AG09319 (cell line): ENCODE data around the gene THOC7.

ENCODE experiments used
- DNase-seq: peaks from one replicate; pipeline ENCODE4 v3.0.0-alpha.2; 2010; ENCODE audit warnings: low read depth; ENCODE audit errors: extremely low read depth
- CTCF ChIP-seq: IDR thresholded peaks from 2 replicates; pipeline ENCODE4 v1.5.1; 2011; ENCODE audit warnings: low read depth, mild to moderate bottlenecking, inconsistent platforms, low read length, moderate library complexity

THOC7 gene

GRCh38 chr3:63863150-63864007 is at the start of gene THOC7, which contains the start of gene ATXN7:
THOC7 (minus strand) TSS chr3:63863805; CDS start chr3:63863790, 15 bp downstream.
ATXN7 (plus strand) TSS chr3:63863867; CDS start chr3:63912599, 48,732 bp downstream.
- DNase-seq, result no peak

GRCh38 chr3:63912768-63913588 is 49.4 kb upstream of the THOC7 start:
- TF ChIP-seq CTCF, result no peak
- DNase-seq, result no peak

More at GRCh38 chr3:63863150-63864007, at the start of gene THOC7, which contains the start of gene ATXN7:
- no peak for TF ChIP-seq CTCF

DNA sequence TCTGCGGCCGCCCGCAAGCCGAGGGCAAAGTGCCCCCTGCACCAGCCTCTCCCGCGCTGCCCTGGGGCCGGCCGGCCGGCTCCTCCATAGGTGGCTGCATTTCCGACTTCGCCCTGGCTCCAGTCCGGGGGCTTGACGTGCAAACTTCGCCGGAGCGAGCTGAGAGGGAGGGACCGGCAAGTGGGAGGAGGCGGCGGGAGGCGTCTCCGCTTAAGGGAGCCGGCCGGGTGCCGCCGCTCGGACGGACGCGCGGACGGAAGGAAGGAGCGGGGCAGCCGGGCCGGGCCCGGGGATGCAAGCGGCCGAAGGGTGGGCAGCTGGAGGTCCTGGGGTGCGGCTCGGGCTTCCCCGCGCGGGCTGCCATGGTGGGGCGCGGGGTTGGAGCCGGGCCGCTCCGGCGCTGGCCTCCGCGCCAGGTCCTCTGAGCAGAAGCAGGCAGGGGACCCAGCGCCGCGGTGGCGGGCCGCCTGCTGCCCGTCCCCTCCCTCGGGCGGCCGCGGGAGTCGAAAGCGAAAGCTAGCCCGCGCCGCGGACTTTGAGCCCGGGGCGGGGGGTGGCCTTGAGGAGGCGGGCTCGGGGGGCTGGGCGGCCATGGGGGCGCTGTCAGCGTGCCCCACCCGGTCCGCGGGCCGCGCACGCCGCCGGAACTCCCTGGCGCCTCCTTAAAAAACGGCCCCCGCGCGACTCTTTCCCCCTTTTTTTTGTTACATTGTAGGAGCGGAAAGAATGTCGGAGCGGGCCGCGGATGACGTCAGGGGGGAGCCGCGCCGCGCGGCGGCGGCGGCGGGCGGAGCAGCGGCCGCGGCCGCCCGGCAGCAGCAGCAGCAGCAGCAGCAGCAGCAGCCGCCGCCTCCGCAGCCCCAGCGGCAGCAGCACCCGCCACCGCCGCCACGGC is 48.5 kb upstream of the THOC7 start, which contains the start of gene SCAANT1:
Gene SCAANT1, minus strand, starts transcription at position 511 of the 895 bp plus-strand sequence.
- no peak for TF ChIP-seq CTCF
- DNase-seq, result peak; percentile 75

DNA sequence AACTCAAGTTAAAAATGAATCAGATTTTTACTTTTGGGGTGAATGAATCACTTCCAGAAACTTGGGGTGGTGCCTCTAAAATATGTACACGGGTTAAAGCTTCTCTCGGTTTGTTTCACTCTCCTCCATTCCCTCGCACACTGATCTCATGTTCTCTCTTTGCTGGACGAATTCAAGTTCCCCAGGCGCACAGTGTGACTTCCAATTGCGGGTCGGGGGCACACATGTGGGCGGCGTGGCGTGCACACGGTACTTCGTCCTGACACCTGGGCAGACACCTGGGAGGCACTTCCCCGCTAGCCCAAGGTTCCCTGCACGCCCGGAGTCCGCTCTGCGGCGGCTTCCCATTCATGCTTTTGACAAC is 47.9 kb upstream of the THOC7 start:
- TF ChIP-seq CTCF, result no peak
- DNase-seq, result no peak

DNA sequence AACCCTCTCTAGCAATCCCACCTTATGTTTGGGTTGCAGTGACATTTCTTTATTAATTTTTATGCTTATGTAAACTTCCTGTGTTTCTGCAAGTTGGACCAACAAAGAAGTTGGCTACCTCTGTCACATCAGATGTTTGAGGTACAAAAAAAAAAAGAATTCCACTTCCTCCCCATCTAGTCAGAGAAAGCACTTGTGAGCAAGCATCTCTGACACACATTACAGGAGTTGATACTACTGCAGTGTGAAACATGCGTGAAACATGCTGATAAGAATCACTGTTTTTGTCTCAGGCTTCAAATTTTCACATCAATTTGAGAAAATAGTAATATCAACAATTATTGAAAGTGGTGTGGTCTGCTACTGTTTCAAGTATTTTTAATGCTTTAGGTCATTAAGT is 47.3 kb upstream of the THOC7 start:
- no peak for TF ChIP-seq CTCF

DNA sequence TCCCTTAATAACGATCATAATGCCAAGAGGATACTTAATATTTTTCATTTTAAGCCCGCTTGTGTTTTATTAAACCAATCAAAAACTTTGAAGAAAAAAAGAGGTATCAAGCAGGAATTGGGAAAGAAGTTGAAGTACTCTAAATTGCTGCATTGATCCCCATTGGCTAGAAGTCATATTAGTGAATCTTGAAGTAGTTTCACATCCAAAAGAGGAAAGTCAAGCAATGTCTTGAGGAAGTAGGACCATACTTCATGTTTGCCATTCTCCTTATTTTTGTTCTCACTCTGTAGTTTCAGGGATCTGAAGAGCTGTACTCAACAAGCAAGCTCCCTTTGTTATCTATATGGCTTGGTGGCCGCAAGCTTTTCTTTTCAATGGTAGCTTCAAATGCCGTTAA is 46.4 kb upstream of the THOC7 start:
- TF ChIP-seq CTCF, result no peak
- DNase-seq, result no peak

More for the DNA sequence above, 47.3 kb upstream of the THOC7 start:
- DNase-seq, result no peak
